ENCODE results near the gene PLCB1. TPM values are rescaled to one million over a fixed set of nuclear protein-coding genes. Genes with fewer than 3 reads are reported as not detected.

Gene PLCB1
- total and polyA plus RNA-seq, 10 of the 15 experiments (the other 5 are each of a cell fraction or from before 2014, with no cell fraction given), result 0.05 to 5.3 (median 0.17) TPM; not detected in 1

- RAD21 ChIA-PET (ENCODE audit: unreplicated experiment), result no interaction called here
- POLR2A ChIA-PET, result no interaction called here
- no peak overlapping the region for H3K4me3 ChIP-seq
- SMC1A ChIA-PET (ENCODE audit: uncharacterized antibody, unreplicated experiment), result interaction anchor here (0.6 kb wide), 1 partner anchor 1020 kb away, joined by 3 read pairs; no protein-coding TSS in a partner anchor
- no peak overlapping the region for H3K4me2 ChIP-seq (ENCODE audit: control insufficient read depth, insufficient read depth)
- TF ChIP-seq NKRF (conservative IDR thresholded peaks at IDR 0.05) (no peak), IRF5 (IDR thresholded peaks at IDR 0.05; ENCODE audit: borderline replicate concordance) (no peak), ATF3 (IDR thresholded peaks at IDR 0.05; ENCODE audit: borderline replicate concordance, extremely low read depth, low read depth, low read length) (no peak), ATF7 (IDR thresholded peaks at IDR 0.05; ENCODE audit: low read depth) (no peak), BACH1 (IDR thresholded peaks at IDR 0.05; ENCODE audit: borderline replicate concordance) (no peak), RAD21 (IDR thresholded peaks at IDR 0.05; ENCODE audit: insufficient read depth, low read depth, low read length) (no peak), TAF1 (IDR thresholded peaks at IDR 0.05; ENCODE audit: borderline replicate concordance, low read depth, low read length) (no peak), JUNB (IDR thresholded peaks at IDR 0.05) (no peak), EP300 (IDR thresholded peaks at IDR 0.05; ENCODE audit: borderline replicate concordance in 1 of 2, control insufficient read depth in 1 of 2, low read depth in 2 of 2, low read length in 2 of 2) (no peak), ZBTB33 (IDR thresholded peaks at IDR 0.05) (no peak)
- H3K9ac ChIP-seq (ENCODE audit: control insufficient read depth, insufficient read depth, low read length), result no peak overlapping the region
- H3K36me3 ChIP-seq (ENCODE audit: control insufficient read depth in 2 of 2, insufficient read depth in 2 of 2, low read length in 1 of 2), result no peaks in the 10 kb centered on the region
- intact Hi-C loops (cut with micrococcal nuclease; ENCODE audit: unreplicated experiment) (no loop called here), in situ Hi-C loops (cut with MboI) (no loop called here)
- 14% methylated on average over 5 of the region's 5 CpGs for WGBS (ENCODE audit: insufficient coverage, insufficient replicate concordance, low lambda C conversion rate, missing lambda C conversion rate)
- ATAC-seq, result no peak
- BruUV-seq (replicated peaks), result no TSS peak
- no peak overlapping the region for H2AFZ ChIP-seq (ENCODE audit: control insufficient read depth, low read depth, low read length)
- CTCF ChIA-PET, result interaction anchor here (0.6 kb wide), 1 partner anchor 10 kb away, joined by 3 read pairs; no protein-coding TSS in a partner anchor
- no peak for FAIRE-seq
- H3K9me3 ChIP-seq (replicated peaks; ENCODE audit: control insufficient read depth, insufficient read depth, low read length), result no peaks in the 10 kb centered on the region
- no peaks in the 10 kb centered on the region for H4K20me1 ChIP-seq (ENCODE audit: control insufficient read depth, insufficient read depth)
- no peak overlapping the region for H3K27ac ChIP-seq (ENCODE audit: control insufficient read depth, insufficient read depth)
- no peaks in the 10 kb centered on the region for H3K4me1 ChIP-seq (ENCODE audit: control insufficient read depth, insufficient read depth, low read length)
- H3K79me2 ChIP-seq (ENCODE audit: control insufficient read depth, insufficient read depth, low read length), result no peaks in the 10 kb centered on the region
- no peaks in the 10 kb centered on the region for H3K27me3 ChIP-seq (replicated peaks in 1 of 2; ENCODE audit: control insufficient read depth in 2 of 2, insufficient read depth in 2 of 2, low read length in 1 of 2)
- no peak for DNase-seq (ENCODE audit: low read depth, low spot score)
Observed at GRCh38 chr20:8880085-8880853, 748.2 kb downstream of the PLCB1 start.
